Muscle of back (tissue), 11 donors: ENCODE data around the gene FAXDC2. TPM values are rescaled to one million over a fixed set of nuclear protein-coding genes. Genes with fewer than 3 reads are reported as not detected.

Experiments used
- DNase-seq, 3 donors: peaks; one replicate each; pipeline versions ENCODE4 v3.0.0 to v3.0.0-alpha.2; 2013
- polyA plus RNA-seq, 10 donors: library from polyadenylated mRNA; unstranded; fragments of 120-200 nt; gene quantifications; one replicate each; pipeline ENCODE4 v1.2.1, GENCODE V29; 2013; ENCODE audit not compliant: insufficient read length in 10 of 10

Gene FAXDC2
- polyA plus RNA-seq, 10 donors, result 10.6 to 19.4 (median 12.9) TPM

DNA sequence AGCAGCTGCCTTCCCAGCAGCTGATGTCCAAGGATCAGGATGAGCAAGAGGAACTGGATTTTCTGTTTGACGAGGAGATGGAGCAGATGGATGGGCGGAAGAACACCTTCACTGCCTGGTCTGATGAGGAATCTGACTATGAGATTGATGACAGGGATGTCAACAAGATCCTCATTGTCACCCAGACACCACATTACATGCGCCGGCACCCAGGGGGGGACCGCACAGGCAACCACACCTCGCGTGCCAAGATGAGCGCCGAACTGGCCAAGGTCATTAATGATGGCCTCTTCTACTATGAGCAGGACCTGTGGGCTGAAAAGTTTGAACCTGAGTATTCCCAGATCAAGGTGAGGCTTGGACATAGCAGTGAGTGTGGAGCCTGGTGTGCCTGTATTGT, 48.4 kb downstream of the FAXDC2 start:
- DNase-seq, result no peak

- DNase-seq, result no peak
Observed at GRCh38 chr5:154801083-154801482, 49.3 kb downstream of the FAXDC2 start.

DNA sequence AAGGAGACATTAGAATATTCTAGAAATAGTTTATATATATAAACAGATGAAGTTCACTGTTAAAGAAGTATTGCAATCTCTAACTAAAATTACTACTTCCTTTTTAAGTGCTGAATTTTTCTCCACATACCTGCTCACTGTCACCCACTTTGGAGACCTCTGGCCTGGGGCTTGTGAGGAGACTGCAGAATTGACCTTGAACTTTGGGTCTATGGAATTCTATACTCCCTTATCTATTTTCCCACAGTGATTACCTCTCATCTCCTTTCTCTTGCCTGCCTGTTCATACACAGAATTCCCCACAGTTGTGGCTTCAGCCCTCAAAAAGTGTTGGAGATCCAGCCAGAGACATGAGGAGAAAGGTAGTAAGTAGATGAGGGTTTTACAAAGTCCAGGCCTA, 49.8 kb downstream of the FAXDC2 start:
- no peak for DNase-seq

DNA sequence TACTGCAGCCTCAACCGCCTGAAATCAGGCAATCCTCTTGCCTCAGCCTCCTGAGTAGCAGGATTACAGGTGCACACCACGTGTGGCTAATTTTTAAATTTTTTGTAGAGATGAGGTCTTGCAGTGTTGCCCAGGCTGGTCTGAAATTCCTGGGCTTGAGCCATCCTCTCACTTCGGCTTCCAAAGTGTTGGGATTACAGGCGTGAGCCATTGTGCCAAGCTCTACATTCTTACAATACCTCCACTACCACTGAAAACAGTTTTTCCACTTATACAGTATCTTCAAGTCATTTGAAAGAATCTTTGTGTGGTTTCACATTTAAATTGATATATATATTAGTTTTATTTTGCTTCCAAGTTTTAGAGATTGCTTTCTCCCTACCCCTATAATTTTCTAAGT, 52.6 kb downstream of the FAXDC2 start:
- no peak for DNase-seq

DNA sequence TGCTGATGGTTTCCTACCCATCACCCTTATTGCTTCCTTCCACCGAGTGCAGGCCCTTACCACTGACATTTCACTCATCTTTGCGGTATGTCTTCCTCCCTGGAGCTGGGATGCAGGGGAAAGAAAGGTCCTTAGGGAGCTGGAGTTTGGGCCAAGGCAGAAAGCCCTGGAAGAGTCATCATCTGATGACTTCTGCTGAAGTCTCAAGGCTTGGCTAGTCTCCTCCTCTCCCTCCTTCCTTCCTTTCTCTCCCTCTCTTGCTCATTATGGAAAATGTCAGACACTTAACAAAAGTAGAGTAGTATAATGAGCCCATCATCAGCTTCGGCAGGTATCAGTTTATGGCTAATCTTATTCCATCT, 55.2 kb downstream of the FAXDC2 start:
- DNase-seq, result no peak

GRCh38 chr5:154794525-154795234, 55.7 kb downstream of the FAXDC2 start:
- no peak for DNase-seq

DNA sequence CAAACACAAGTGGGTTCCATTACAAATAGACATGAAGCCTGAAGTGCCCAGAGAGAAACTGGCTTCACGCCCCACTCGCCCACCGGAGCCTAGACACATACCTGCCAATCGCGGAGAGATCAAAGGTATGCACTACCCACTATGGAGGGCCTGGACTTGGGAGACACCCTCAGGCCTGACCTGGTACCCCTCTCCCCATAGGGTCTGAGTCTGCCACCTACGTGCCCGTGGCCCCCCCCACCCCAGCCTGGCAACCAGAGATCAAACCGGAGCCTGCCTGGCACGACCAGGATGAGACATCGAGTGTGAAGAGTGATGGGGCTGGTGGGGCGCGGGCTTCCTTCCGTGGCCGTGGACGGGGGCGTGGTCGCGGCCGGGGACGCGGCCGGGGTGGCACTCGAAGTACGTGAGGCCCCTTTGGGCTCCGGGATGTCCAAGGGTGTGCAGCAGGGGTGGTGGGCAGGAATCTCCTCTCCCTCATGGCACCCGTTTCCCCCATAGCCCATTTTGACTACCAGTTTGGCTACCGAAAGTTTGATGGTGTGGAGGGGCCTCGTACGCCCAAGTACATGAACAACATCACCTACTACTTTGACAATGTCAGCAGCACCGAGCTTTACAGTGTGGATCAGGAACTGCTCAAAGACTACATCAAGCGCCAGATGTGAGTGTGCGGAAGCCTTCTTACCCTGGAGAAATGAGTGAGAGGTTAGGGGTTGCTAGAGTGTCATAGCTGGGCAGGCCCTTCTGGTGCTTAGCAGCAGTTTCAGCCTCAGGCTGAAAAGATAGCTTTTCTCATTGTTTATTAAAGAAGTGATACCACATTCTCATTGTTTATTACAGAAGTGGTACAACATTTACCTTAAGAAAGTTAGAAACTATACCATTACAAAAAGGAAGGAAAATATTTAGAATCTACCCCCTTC, 56.5 kb downstream of the FAXDC2 start:
- no peak for DNase-seq

DNA sequence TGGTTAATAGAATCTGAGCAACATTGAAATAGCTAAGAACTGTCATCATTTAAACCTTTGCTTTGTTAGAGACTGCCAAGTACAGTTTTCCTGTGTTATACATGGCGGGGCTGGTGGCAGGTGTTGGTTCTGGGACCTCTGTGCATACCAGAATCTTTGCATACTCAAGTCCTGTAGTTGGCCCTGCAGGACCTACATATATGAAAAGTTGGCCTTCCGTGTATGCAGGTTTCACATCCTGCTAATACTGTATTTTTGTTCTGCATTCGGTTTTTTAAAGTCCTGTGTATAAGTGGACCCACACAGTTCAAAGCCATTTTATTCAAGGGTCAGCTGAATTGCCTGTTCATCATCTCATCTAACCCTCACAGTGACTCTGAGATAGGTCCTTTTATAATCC, 58.9 kb downstream of the FAXDC2 start:
- DNase-seq, result no peak

GRCh38 chr5:154788212-154788611, 62.2 kb downstream of the FAXDC2 start:
- no peak for DNase-seq

DNA sequence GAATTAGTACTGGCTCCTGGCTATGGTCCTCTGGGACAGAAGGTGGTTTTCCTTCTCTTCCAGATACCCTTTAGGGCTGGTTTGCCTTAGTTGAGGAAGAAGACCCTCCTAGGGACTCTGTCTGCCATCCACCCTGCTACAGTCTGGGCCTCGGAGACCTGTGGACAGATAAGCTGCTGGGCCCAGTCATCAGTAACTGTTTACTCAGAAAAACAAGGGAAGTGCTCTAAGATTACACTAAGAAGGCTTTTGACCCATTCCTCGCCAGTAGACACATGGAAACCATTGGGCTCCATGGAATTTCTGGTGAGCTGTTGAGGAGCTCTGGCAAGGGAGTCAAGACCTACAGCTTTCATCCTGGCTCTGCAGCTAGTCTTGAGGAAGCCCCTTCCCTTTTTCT, 64.0 kb downstream of the FAXDC2 start:
- DNase-seq, result no peak

DNA sequence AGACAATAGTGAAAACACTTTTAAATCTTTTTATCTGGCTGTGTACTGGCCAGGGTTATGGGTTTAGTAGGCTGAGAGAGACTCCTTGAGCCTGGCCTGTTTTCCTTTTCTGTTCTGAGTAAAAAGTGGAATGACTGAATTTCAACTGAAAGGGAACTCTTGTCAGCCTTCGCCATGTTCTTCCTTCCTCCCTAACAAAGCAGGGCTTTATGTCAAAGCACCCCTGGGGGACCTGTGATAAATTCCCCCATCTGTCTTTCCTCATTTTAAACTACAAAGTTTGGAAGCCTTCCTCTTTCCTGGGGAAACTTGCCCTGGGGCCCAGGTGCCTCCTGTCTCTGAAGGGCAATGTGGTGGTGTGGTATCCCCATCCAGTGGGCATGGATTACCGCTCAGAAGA, 65.5 kb downstream of the FAXDC2 start:
- DNase-seq, result no peak

- no peak for DNase-seq
Observed at GRCh38 chr5:154783774-154784460, 66.5 kb downstream of the FAXDC2 start.

DNA sequence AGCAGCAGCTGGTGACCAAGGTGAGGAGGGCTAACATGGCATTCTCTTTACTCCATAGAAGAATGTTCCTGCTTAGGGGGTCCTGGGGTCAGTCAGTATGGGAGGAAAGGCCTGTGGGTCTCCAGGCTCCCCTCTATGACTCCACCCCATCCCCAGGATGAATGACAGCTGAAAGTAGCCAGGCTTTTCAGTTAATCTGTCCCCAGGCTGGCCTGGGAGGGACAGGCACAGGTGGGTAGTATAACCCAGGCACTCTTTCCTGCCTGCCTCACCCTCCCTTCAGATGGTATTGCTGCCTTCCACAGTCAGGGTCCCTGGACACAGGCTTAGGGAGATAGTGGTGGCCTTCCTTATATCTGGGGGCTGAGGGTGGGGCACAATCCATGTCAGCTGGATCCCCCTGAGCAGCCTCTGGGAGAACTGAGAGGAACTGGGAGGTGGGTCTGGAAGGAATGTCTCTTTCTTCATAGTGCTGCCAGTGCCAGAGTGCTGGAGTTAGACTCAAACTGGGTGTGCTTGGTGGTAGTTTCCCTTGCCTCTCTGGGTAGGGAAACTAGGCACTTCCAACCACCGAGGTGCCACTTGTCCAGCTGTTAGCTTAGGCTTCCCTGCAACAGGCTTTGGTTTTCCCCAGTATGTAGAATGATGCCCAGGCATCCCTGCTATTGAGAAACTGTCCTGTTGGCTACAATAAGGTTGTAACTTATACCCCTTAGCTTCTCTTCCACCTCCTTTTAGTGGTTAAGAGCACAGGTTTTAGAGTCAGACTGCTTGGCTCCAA, 67.4 kb downstream of the FAXDC2 start:
- DNase-seq, result no peak

GRCh38 chr5:154782326-154782725, 68.1 kb downstream of the FAXDC2 start:
- DNase-seq, result no peak

GRCh38 chr5:154780128-154780527, 70.3 kb downstream of the FAXDC2 start:
- DNase-seq, result no peak

- DNase-seq, result peak in 1 of 3 donors; percentile 56
Observed at GRCh38 chr5:154779105-154779504, 71.3 kb downstream of the FAXDC2 start.

GRCh38 chr5:154778534-154778933, 71.9 kb downstream of the FAXDC2 start:
- DNase-seq, result no peak

- DNase-seq, result no peak
Observed at GRCh38 chr5:154776167-154776566, 74.2 kb downstream of the FAXDC2 start.

GRCh38 chr5:154773326-154773725, 77.1 kb downstream of the FAXDC2 start:
- DNase-seq, result no peak

- DNase-seq, result peak; percentile 81 to 89 (median 83)
Observed at GRCh38 chr5:154771383-154771901, 79.0 kb downstream of the FAXDC2 start.

- no peak for DNase-seq
Observed at GRCh38 chr5:154770111-154770510, 80.3 kb downstream of the FAXDC2 start.
